AG04450 (cell line): ENCODE results near the gene TELO2. TPM values are rescaled to one million over a fixed set of nuclear protein-coding genes. Genes with fewer than 3 reads are reported as not detected.

Experiments
- CTCF ChIA-PET: fragments of 300-600, 350-600 bp; formaldehyde crosslinking; extraction: SDS; loops from one replicate; lab custom pipeline; 2022; ENCODE audit warnings: antibody characterized with exemption, inconsistent platforms; lab: Charles Lee
- POLR2A ChIA-PET: fragments of 350-600 bp; formaldehyde crosslinking; extraction: SDS; loops from one replicate; lab custom pipeline; 2021; ENCODE audit warnings: antibody characterized with exemption, inconsistent platforms; lab: Yijun Ruan, JAX
- DNase-seq: peaks from one replicate; pipeline ENCODE4 v3.0.0-alpha.2; 2011; ENCODE audit warnings: low read depth, low spot score
- H3K27ac ChIP-seq: one replicate; pipeline ENCODE4 v1.5.1; 2012; ENCODE audit warnings: low read depth, low read length, control low read depth
- H3K27me3 ChIP-seq: one replicate; pipeline ENCODE4 v1.6.0; 2012; ENCODE audit warnings: low read length; ENCODE audit not compliant: control insufficient read depth, insufficient read depth
- H3K4me3 ChIP-seq: 2 replicates; pipeline ENCODE4 v1.5.1; 2011; ENCODE audit warnings: mild to moderate bottlenecking, low read depth, low read length, control low read depth
- H3K9me3 ChIP-seq: 2 replicates; pipeline ENCODE4 v1.5.1; 2012; ENCODE audit warnings: low read length; ENCODE audit not compliant: control insufficient read depth, insufficient read depth
- CTCF ChIP-seq: IDR thresholded peaks from 2 replicates; pipeline ENCODE4 v1.5.1; 2011; ENCODE audit warnings: low read depth, low read length, control low read depth, inconsistent platforms
- polyA plus RNA-seq: library from polyadenylated mRNA; depleted of rRNA; stranded (reverse); fragments of >200 nt; gene quantifications from 2 replicates; pipeline ENCODE4 v1.2.3, GENCODE V29; 2011

Gene TELO2
- polyA plus RNA-seq, 1 experiment = 6.2 TPM

DNA sequence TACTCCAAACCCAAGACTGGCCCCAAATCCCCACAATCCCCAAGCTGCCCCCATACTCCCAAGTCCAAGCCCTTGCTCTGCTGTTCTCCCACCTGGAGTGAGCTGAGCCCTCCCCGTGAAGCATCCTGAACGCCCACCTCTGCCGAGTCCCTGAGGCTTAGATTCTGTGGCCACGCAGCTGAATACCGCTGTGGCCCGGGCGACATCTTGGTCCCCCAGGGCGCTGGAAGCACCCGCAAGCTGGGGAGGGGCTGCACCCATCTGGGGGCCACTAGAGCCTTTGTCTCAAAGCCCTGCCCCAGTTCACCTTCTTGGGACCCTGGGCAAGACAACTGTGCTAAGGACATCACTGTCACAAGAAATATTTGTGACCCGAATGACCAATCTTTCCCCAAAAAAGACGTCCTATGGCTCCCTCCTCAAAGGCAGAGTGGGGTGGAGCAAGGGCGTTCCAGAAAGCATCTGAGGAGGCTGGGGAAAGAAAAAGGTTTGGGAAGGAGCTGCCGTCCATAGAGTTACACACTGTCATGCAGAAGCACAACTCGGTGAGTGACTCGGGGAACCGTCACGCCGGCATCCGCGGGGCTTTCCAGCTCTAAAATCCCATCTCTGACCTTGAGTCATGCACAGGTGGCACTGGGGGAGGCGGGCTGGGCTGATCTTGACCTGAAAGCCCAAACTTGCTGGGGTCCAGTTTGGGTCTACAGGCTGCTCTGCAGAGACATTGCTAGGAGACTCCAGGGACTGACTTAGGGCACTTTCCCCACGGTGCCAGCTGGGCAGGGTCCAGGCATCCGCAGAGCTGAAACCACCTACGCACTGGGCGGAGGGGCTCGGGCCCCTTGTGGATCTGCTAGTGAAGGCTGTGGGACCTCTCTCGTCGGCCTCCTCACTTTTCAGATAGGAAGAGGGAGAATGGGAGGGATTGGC lies 11.0 kb upstream of the TELO2 start:
- peaks cover 4% of the 10 kb centered on the region for H3K27me3 ChIP-seq
- ChIA-PET POLR2A (no interaction called here), CTCF (no interaction called here)
- H3K9me3 ChIP-seq = peaks cover 12% of the 10 kb centered on the region
- no peak for DNase-seq
- H3K27ac ChIP-seq = no peak overlapping the region
- no peak for TF ChIP-seq CTCF
- no peak overlapping the region for H3K4me3 ChIP-seq

DNA sequence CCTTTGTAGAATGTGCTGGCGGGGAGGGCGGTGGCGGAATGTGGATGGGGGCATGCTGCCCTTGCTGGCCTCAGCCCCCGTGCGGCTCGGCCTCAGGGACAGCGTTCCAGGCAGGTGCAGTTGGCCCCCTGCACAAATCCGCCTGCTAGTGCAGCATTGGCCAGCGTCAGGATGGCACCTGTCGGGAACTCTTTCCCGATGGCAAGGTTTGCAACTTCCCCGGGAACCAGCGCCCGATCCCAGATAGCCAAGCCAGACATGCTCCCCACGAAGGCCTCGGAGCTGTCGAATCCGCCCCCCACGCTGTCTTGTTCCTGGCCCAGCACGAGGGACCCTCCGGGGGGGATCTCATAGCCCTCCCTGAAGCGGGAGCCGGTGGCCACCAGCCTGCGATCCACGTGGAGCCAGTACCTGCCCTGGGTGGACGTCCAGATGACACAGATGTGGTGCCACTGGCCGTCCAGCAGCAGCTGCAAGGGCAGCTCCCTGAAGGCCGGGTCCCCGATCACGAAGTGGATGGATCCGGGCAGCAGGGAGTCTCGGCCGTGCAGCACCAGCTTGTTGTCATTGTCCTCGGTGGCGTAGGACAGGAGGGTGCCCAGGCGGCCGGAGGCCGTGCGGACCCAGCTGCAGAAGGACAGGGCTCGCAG lies 7.2 kb upstream of the TELO2 start:
- no peak for DNase-seq
- no peak overlapping the region for H3K4me3 ChIP-seq
- H3K27me3 ChIP-seq = peaks cover 4% of the 10 kb centered on the region
- TF ChIP-seq CTCF = no peak
- peaks cover 7% of the 10 kb centered on the region; the same call in 1 of the 2 replicates for H3K9me3 ChIP-seq
- no peak overlapping the region for H3K27ac ChIP-seq
- POLR2A ChIA-PET = interaction anchor here (0.6 kb wide), 1 partner anchor 24 kb away, joined by 5 read pairs; no protein-coding TSS in a partner anchor
- CTCF ChIA-PET = no interaction called here

- TF ChIP-seq CTCF = no peak
- no peak overlapping the region for H3K27ac ChIP-seq
- POLR2A ChIA-PET = no interaction called here
- CTCF ChIA-PET = no interaction called here
- H3K27me3 ChIP-seq = peaks cover 4% of the 10 kb centered on the region
- peaks cover 7% of the 10 kb centered on the region; the same call in 1 of the 2 replicates for H3K9me3 ChIP-seq
- no peak for DNase-seq
- H3K4me3 ChIP-seq = no peak overlapping the region
These were observed 6.4 kb upstream of the TELO2 start for GRCh38 chr16:1486551-1487390.

DNA sequence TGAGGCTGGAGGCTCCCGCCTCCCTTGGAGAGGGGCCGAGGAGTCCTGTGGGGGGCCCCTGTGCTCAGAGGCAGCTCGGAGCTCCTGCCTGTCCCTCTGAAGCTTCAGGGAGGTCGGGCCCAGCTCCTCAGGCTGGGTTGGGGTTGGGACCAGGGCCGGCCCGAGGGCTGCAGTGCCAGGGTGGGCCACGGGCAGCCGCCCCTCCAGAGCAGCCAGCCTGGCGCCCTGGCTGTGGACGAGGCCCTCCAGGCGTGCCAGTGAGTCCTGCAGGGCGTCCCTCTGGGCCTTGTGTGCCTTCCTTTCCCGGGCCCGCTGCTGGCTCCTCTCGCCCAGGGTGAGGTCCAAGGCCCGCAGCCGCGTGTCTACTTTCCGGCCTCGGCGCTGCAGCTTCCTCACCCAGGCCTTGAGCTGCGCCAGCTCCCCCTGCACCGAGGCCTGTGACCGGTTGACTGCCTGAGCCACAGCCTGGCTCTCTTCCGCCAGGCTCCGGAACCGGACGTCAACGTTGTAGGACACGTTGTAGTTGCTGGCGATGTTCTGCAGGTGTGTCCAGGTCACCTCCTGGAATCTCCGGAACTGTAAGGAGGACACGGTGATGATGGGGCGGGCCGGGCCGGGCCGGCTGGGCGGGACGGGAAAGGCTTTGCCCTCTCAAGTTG lies 5.6 kb upstream of the TELO2 start:
- Histone ChIP-seq H3K27me3 (peaks cover 4% of the 10 kb centered on the region), H3K4me3 (no peak overlapping the region), H3K9me3 (peaks cover 7% of the 10 kb centered on the region; the same call in 1 of the 2 replicates), H3K27ac (no peak overlapping the region)
- DNase-seq = no peak
- no peak for TF ChIP-seq CTCF
- ChIA-PET POLR2A (interaction anchor here (0.5 kb wide), 1 partner anchor 103 kb away, joined by 3 read pairs; no protein-coding TSS in a partner anchor), CTCF (no interaction called here)
